Measurements from ENCODE around the gene BORCS5.

The BORCS5 gene

DNA sequence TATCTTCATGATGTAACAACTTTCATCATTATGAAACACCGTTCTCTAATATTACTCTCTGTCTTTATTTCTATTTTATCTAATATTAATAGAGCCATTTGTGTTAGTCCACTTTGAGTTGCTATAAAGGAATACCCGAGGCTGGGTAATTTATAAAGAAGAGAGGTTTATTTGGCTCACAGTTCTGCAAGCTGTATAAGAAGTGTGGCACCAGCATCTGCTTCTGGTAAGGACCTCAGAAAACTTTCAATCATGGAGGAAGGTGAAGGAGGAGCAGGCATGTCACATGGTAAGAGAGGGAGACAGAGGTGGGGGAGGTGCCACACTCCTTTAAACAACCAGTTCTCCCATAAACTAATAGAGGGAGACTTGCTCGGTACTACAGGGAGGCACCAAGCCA lies 25.1 kb downstream of the BORCS5 start:
- H3K4me1 ChIP-seq (ENCODE audit: insufficient read depth, insufficient read length): peaks cover 3% of the 10 kb centered on the region
- H3K9me3 ChIP-seq (ENCODE audit: insufficient read depth, low read length): peaks cover 7% of the 10 kb centered on the region; the same call in 1 of the 2 replicates
- TF ChIP-seq SUZ12 (IDR thresholded peaks at IDR 0.05; ENCODE audit: extremely low read depth, insufficient read depth, insufficient read length) (no peak), YY1 (IDR thresholded peaks at IDR 0.05; ENCODE audit: insufficient read depth, insufficient read length) (no peak), ZNF274 (IDR thresholded peaks at IDR 0.05; ENCODE audit: low read depth, low read length) (no peak)

DNA sequence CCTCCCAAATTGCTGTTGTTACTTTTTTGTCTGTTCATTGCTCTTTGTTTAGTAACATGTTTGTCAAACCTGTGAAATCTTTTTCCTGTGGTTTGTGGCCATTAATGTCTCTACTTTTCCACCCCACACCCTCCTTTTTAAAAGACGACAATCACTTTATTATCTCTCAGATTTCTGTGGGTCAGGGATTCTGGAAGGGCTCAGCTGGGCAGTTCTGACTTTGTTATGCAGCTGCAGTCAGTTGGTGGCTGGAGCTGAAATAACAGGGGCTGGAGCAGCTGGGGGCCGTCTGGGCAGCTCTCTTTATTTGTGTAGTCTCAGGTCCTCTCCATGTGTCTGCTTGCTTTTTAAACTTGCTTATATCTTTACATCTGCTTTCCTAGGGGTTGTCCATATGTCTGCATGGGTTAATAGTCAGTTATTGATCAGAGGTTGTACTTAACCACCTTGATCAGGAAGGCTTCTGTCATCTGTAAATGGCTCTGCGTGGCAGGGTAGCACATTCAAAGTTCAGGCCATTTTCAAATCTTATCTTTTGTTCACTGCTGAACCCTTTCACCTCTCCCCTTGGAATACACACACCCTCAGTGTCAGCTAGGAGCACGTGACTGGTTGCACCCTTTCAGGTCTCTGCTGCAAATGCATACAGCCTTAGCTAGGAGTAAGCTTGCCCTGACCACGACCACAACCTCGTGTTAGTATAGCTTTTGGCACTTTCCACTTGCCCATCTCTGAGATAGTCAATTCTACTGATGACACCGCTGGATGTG lies 27.9 kb downstream of the BORCS5 start:
- TF ChIP-seq SUZ12 (IDR thresholded peaks at IDR 0.05; ENCODE audit: extremely low read depth, insufficient read depth, insufficient read length) (no peak), ZNF274 (IDR thresholded peaks at IDR 0.05; ENCODE audit: low read depth, low read length) (no peak), YY1 (IDR thresholded peaks at IDR 0.05; ENCODE audit: insufficient read depth, insufficient read length) (no peak)
- H3K9ac ChIP-seq (ENCODE audit: insufficient read length, low read depth): no peak overlapping the region
- peaks cover 3% of the 10 kb centered on the region for H3K4me1 ChIP-seq (ENCODE audit: insufficient read depth, insufficient read length)
- no peak overlapping the region for H3K4me3 ChIP-seq (ENCODE audit: insufficient read length, low read depth)
- peaks cover 7% of the 10 kb centered on the region; the same call in 1 of the 2 replicates for H3K9me3 ChIP-seq (ENCODE audit: insufficient read depth, low read length)
- H3K36me3 ChIP-seq (ENCODE audit: insufficient read depth, insufficient read length, low read length): no peaks in the 10 kb centered on the region
- H3K27me3 ChIP-seq (ENCODE audit: insufficient read depth, insufficient read length): no peaks in the 10 kb centered on the region
- peak; percentile 43 for DNase-seq (ENCODE audit: low read depth, low spot score)

More for the DNA sequence above, 25.1 kb downstream of the BORCS5 start:
- DNase-seq (ENCODE audit: low read depth, low spot score): no peak
- H3K27me3 ChIP-seq (ENCODE audit: insufficient read depth, insufficient read length): no peaks in the 10 kb centered on the region
- H3K9ac ChIP-seq (ENCODE audit: insufficient read length, low read depth): no peak overlapping the region
- no peaks in the 10 kb centered on the region for H3K36me3 ChIP-seq (ENCODE audit: insufficient read depth, insufficient read length, low read length)
- H3K4me3 ChIP-seq (ENCODE audit: insufficient read length, low read depth): no peak overlapping the region

- Histone ChIP-seq H3K9ac (ENCODE audit: insufficient read length, low read depth) (no peak overlapping the region), H3K4me3 (ENCODE audit: insufficient read length, low read depth) (no peak overlapping the region), H3K36me3 (ENCODE audit: insufficient read depth, insufficient read length, low read length) (no peaks in the 10 kb centered on the region), H3K9me3 (ENCODE audit: insufficient read depth, low read length) (no peaks in the 10 kb centered on the region), H3K4me1 (ENCODE audit: insufficient read depth, insufficient read length) (peaks cover 3% of the 10 kb centered on the region), H3K27me3 (ENCODE audit: insufficient read depth, insufficient read length) (no peaks in the 10 kb centered on the region)
- TF ChIP-seq YY1 (IDR thresholded peaks at IDR 0.05; ENCODE audit: insufficient read depth, insufficient read length) (no peak), SUZ12 (IDR thresholded peaks at IDR 0.05; ENCODE audit: extremely low read depth, insufficient read depth, insufficient read length) (no peak), ZNF274 (IDR thresholded peaks at IDR 0.05; ENCODE audit: low read depth, low read length) (no peak)
- no peak for DNase-seq (ENCODE audit: low read depth, low spot score)
Measured at GRCh38 chr12:12387501-12387900, 30.6 kb downstream of the BORCS5 start.

DNA sequence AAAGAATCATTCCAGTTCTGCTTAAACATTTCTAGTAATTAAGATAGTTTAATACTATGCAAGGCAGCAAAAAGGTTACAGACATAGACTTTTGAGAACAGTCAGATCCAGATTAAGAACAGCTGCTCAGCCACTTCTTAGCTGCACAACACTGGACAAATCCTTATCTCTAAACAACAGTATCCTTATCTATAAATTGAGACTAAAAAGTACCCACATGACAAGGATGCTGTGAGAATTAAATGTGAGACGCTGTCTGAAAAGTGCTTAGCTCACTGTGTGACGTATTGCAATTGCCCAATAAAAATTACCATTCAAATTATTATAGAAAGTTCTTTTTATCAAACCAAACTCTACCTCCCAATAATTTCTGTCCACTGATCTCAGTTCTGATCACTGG lies 35.5 kb downstream of the BORCS5 start:
- TF ChIP-seq YY1 (IDR thresholded peaks at IDR 0.05; ENCODE audit: insufficient read depth, insufficient read length): no peak
- TF ChIP-seq ZNF274 (IDR thresholded peaks at IDR 0.05; ENCODE audit: low read depth, low read length): no peak
- TF ChIP-seq SUZ12 (IDR thresholded peaks at IDR 0.05; ENCODE audit: extremely low read depth, insufficient read depth, insufficient read length): no peak
- no peaks in the 10 kb centered on the region for H3K4me1 ChIP-seq (ENCODE audit: insufficient read depth, insufficient read length)
- no peaks in the 10 kb centered on the region for H3K36me3 ChIP-seq (ENCODE audit: insufficient read depth, insufficient read length, low read length)
- no peaks in the 10 kb centered on the region for H3K9me3 ChIP-seq (ENCODE audit: insufficient read depth, low read length)
- no peaks in the 10 kb centered on the region for H3K27me3 ChIP-seq (ENCODE audit: insufficient read depth, insufficient read length)
- no peak for DNase-seq (ENCODE audit: low read depth, low spot score)
- H3K9ac ChIP-seq (ENCODE audit: insufficient read length, low read depth): no peak overlapping the region
- H3K4me3 ChIP-seq (ENCODE audit: insufficient read length, low read depth): no peak overlapping the region

GRCh38 chr12:12393171-12393570 lies 36.3 kb downstream of the BORCS5 start:
- no peaks in the 10 kb centered on the region for H3K4me1 ChIP-seq (ENCODE audit: insufficient read depth, insufficient read length)
- H3K27me3 ChIP-seq (ENCODE audit: insufficient read depth, insufficient read length): no peaks in the 10 kb centered on the region
- no peak for DNase-seq (ENCODE audit: low read depth, low spot score)
- TF ChIP-seq SUZ12 (IDR thresholded peaks at IDR 0.05; ENCODE audit: extremely low read depth, insufficient read depth, insufficient read length) (no peak), ZNF274 (IDR thresholded peaks at IDR 0.05; ENCODE audit: low read depth, low read length) (no peak)
- no peaks in the 10 kb centered on the region for H3K36me3 ChIP-seq (ENCODE audit: insufficient read depth, insufficient read length, low read length)
- no peak overlapping the region for H3K9ac ChIP-seq (ENCODE audit: insufficient read length, low read depth)
- H3K9me3 ChIP-seq (ENCODE audit: insufficient read depth, low read length): no peaks in the 10 kb centered on the region
- no peak overlapping the region for H3K4me3 ChIP-seq (ENCODE audit: insufficient read length, low read depth)

DNA sequence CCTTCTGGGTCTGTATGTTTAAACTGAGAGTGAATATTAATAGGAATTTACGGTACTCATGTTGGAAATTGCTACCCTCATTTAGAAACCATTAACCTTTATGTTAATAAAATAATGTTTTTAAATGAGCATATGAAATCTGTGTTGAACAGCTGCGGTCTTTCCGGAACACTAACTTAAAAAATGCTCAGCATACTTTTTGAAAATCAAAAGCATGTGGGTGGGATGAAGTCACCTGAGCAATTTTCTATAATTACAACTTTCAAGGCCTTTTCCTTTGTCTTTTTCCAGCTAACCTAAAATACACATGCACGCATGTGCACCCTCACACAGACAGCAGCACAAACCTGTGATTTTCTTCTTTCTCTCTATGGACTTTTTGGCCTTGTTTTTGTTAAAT lies 39.8 kb downstream of the BORCS5 start:
- peaks cover 6% of the 10 kb centered on the region for H3K4me1 ChIP-seq (ENCODE audit: insufficient read depth, insufficient read length)
- DNase-seq (ENCODE audit: low read depth, low spot score): no peak

DNA sequence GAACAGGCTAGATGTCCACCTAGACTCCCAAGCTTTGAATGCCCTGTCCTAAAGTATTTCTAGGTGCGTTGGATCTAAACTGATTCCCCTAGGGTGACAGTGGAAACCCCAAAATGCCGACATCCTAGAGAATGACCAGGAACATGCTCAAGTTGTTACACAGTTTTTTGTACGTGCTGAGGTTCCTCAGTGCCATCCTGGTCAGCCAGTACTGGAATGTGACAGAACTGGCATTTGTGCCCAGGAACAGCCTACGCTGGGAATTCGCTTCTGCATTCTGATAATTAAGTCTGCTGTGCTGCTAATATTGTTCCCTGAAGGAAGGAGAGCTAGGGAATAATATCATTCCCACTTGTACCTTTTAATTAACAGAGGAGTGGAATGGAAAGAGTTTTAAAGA lies 40.3 kb downstream of the BORCS5 start:
- no peak for DNase-seq (ENCODE audit: low read depth, low spot score)
- Histone ChIP-seq H3K4me3 (ENCODE audit: insufficient read length, low read depth) (no peak overlapping the region), H3K36me3 (ENCODE audit: insufficient read depth, insufficient read length, low read length) (no peaks in the 10 kb centered on the region), H3K4me1 (ENCODE audit: insufficient read depth, insufficient read length) (peaks cover 6% of the 10 kb centered on the region), H3K27me3 (ENCODE audit: insufficient read depth, insufficient read length) (no peaks in the 10 kb centered on the region), H3K9me3 (ENCODE audit: insufficient read depth, low read length) (0 out of 2 replicates have a peak, but pooled peaks cover 5% of the 10 kb centered on the region), H3K9ac (ENCODE audit: insufficient read length, low read depth) (no peak overlapping the region)
- no peak for TF ChIP-seq SUZ12 (IDR thresholded peaks at IDR 0.05; ENCODE audit: extremely low read depth, insufficient read depth, insufficient read length)
- TF ChIP-seq ZNF274 (IDR thresholded peaks at IDR 0.05; ENCODE audit: low read depth, low read length): no peak
- TF ChIP-seq YY1 (IDR thresholded peaks at IDR 0.05; ENCODE audit: insufficient read depth, insufficient read length): no peak

More for the DNA sequence above, 39.8 kb downstream of the BORCS5 start:
- Histone ChIP-seq H3K36me3 (ENCODE audit: insufficient read depth, insufficient read length, low read length) (no peaks in the 10 kb centered on the region), H3K9me3 (ENCODE audit: insufficient read depth, low read length) (0 out of 2 replicates have a peak, but pooled peaks cover 5% of the 10 kb centered on the region), H3K4me3 (ENCODE audit: insufficient read length, low read depth) (no peak overlapping the region), H3K9ac (ENCODE audit: insufficient read length, low read depth) (no peak overlapping the region), H3K27me3 (ENCODE audit: insufficient read depth, insufficient read length) (no peaks in the 10 kb centered on the region)
- TF ChIP-seq SUZ12 (IDR thresholded peaks at IDR 0.05; ENCODE audit: extremely low read depth, insufficient read depth, insufficient read length): no peak
- no peak for TF ChIP-seq YY1 (IDR thresholded peaks at IDR 0.05; ENCODE audit: insufficient read depth, insufficient read length)
- TF ChIP-seq ZNF274 (IDR thresholded peaks at IDR 0.05; ENCODE audit: low read depth, low read length): no peak

Measured in NT2/D1 (cell line).